Erythroblast (primary cell): Measurements from ENCODE around the gene FBLIM1.

Experiments used
- DNase-seq, 2 experiments: peaks; one replicate each; lab custom pipeline; 2025; lab: John Stamatoyannopoulos, UW
- GATA1 ChIP-seq: IDR thresholded peaks from 2 replicates; pipeline ENCODE4 v1.6.1; 2011; ENCODE audit warnings: low read depth, mild to moderate bottlenecking, control low read depth, low read length, moderate library complexity
- POLR2A ChIP-seq: IDR thresholded peaks from 2 replicates; pipeline ENCODE4 v1.6.1; 2011; ENCODE audit warnings: mild to moderate bottlenecking, low read length

Gene FBLIM1

GRCh38 chr1:15758343-15758931, at the start of gene FBLIM1:
Gene FBLIM1 (plus strand): TSS chr1:15758795. CDS start chr1:15764984, 6,189 bp downstream.
- TF ChIP-seq GATA1, result no peak
- no peak for TF ChIP-seq POLR2A
- DNase-seq, result no peak

- no peak for TF ChIP-seq POLR2A
- no peak for TF ChIP-seq GATA1
- DNase-seq, result no peak
These were observed 49.4 kb upstream of the FBLIM1 start for GRCh38 chr1:15709226-15709625.

GRCh38 chr1:15712168-15712567, 46.4 kb upstream of the FBLIM1 start:
- no peak for TF ChIP-seq GATA1
- no peak for DNase-seq

- TF ChIP-seq POLR2A (no peak), GATA1 (no peak)
- no peak for DNase-seq
These were observed 44.0 kb upstream of the FBLIM1 start for GRCh38 chr1:15714406-15715136.

- TF ChIP-seq GATA1, result no peak
- no peak for TF ChIP-seq POLR2A
- DNase-seq, result no peak
These were observed 41.0 kb upstream of the FBLIM1 start for GRCh38 chr1:15717418-15718125.

GRCh38 chr1:15718199-15718601, 40.4 kb upstream of the FBLIM1 start:
- no peak for DNase-seq
- TF ChIP-seq GATA1, result no peak
- TF ChIP-seq POLR2A, result no peak

- DNase-seq, result peak in 1 of 2 experiments; percentile 19
- TF ChIP-seq GATA1, result no peak
- no peak for TF ChIP-seq POLR2A
These were observed 39.0 kb upstream of the FBLIM1 start for GRCh38 chr1:15719381-15720120.

GRCh38 chr1:15720861-15721260, 37.7 kb upstream of the FBLIM1 start:
- TF ChIP-seq POLR2A (no peak), GATA1 (no peak)
- no peak for DNase-seq

- no peak for TF ChIP-seq POLR2A
- TF ChIP-seq GATA1, result no peak
- DNase-seq, result no peak
These were observed 36.2 kb upstream of the FBLIM1 start for GRCh38 chr1:15722411-15722810.

GRCh38 chr1:15722836-15723532, 35.6 kb upstream of the FBLIM1 start:
- no peak for TF ChIP-seq POLR2A
- TF ChIP-seq GATA1, result no peak
- no peak for DNase-seq

- DNase-seq, result no peak
- TF ChIP-seq POLR2A (no peak), GATA1 (no peak)
These were observed 34.9 kb upstream of the FBLIM1 start for GRCh38 chr1:15723631-15724246.

GRCh38 chr1:15724949-15725880, 33.4 kb upstream of the FBLIM1 start:
- DNase-seq, result no peak
- no peak for TF ChIP-seq POLR2A
- TF ChIP-seq GATA1, result no peak
